Skin of body (tissue), 2 donors: ENCODE results near the gene MLIP. TPM values are rescaled to one million over a fixed set of nuclear protein-coding genes. Genes with fewer than 3 reads are reported as not detected.
A peak's percentile ranks its signal among the peaks of the same experiment; 100 is the strongest.
"Not testable (repeated sequence)": the region's sequence is repeated elsewhere in the genome, so short reads cannot be mapped to it uniquely, and the experiment has no call there.

Experiments
- DNase-seq: peaks from one replicate; lab custom pipeline; 2025; lab: John Stamatoyannopoulos, UW
- total RNA-seq: library from RNA; depleted of rRNA; stranded (reverse); fragments of >200 nt; gene quantifications from one replicate; pipeline ENCODE4 v1.2.3, GENCODE V29; 2014

The MLIP gene
- total RNA-seq, 1 donor from 2014 or later: 11.5 TPM

- DNase-seq: no peak
Measured at GRCh38 chr6:54140811-54141210, 29.6 kb downstream of the MLIP start.

GRCh38 chr6:54142889-54143519, 31.8 kb downstream of the MLIP start:
- no peak for DNase-seq

GRCh38 chr6:54151861-54152260, 40.6 kb downstream of the MLIP start:
- no peak for DNase-seq

- no peak for DNase-seq
Measured at GRCh38 chr6:54156650-54157250, 45.5 kb downstream of the MLIP start.

GRCh38 chr6:54157405-54157804, 46.2 kb downstream of the MLIP start:
- no peak for DNase-seq

- DNase-seq: no peak
Measured at GRCh38 chr6:54173089-54173488, 61.8 kb downstream of the MLIP start.

GRCh38 chr6:54179152-54179551, 67.9 kb downstream of the MLIP start:
- DNase-seq: no peak

GRCh38 chr6:54183616-54184015, 72.4 kb downstream of the MLIP start:
- no peak for DNase-seq

GRCh38 chr6:54185885-54186284, 74.6 kb downstream of the MLIP start:
- DNase-seq: no peak

- no peak for DNase-seq
Measured at GRCh38 chr6:54188846-54189245, 77.6 kb downstream of the MLIP start.

GRCh38 chr6:54191461-54191860, 80.2 kb downstream of the MLIP start:
- DNase-seq: no peak

- DNase-seq: no peak
Measured at GRCh38 chr6:54192993-54193392, 81.8 kb downstream of the MLIP start.

GRCh38 chr6:54193560-54193959, 82.3 kb downstream of the MLIP start:
- no peak for DNase-seq

- DNase-seq: no peak
Measured at GRCh38 chr6:54194067-54194466, 82.8 kb downstream of the MLIP start.

- DNase-seq: no peak
Measured at GRCh38 chr6:54195637-54196036, 84.4 kb downstream of the MLIP start.

- DNase-seq: no peak
Measured at GRCh38 chr6:54196905-54197304, 85.7 kb downstream of the MLIP start.

- DNase-seq: no peak
Measured at GRCh38 chr6:54198134-54198533, 86.9 kb downstream of the MLIP start.

GRCh38 chr6:54203474-54204035, 92.3 kb downstream of the MLIP start:
- DNase-seq: not testable (repeated sequence)

- peak; percentile 29 for DNase-seq
Measured at GRCh38 chr6:54204921-54205591, 93.8 kb downstream of the MLIP start.

- no peak for DNase-seq
Measured at GRCh38 chr6:54206510-54206909, 95.3 kb downstream of the MLIP start.

GRCh38 chr6:54209983-54210382, 98.7 kb downstream of the MLIP start:
- not testable (repeated sequence) for DNase-seq

GRCh38 chr6:54214286-54214685, 103.0 kb downstream of the MLIP start:
- DNase-seq: no peak

GRCh38 chr6:54216336-54216735, 105.1 kb downstream of the MLIP start:
- DNase-seq: no peak
